Heart left ventricle (tissue), 13 donors: ENCODE measurements around the gene PIGL.

Experiments
- POLR2A ChIP-seq, 2 donors: fragments of 450-650 bp; IDR thresholded peaks; one replicate each; pipeline ENCODE4 v1.6.1; 2017; ENCODE audit warnings: antibody characterized with exemption in 2 of 2, mild to moderate bottlenecking in 2 of 2, moderate library complexity in 2 of 2
- TF ChIP-seq, protein P1 (sequence below), 12 donors: fragments of 200-600 bp; sonication (generic) in 4 of 12; IDR thresholded peaks; one replicate each; pipeline versions ENCODE4 v1.5.0 to v1.8.0; 2018 to 2022; ENCODE audit warnings: antibody characterized with exemption in 12 of 12, mild to moderate bottlenecking in 5 of 12
- donor health status: ischemic (EF 13 %, LVEDD 7.1; RV severe dilation, severe dysfunction).
- donor health status: DM: no; HTN: yes; CAD: no.
- donor health status: DM: no; HTN: no; CAD: no.
- donor health status: ischemic (EF 25% LVEDD 6.9; RV normal size, moderate dysfunction).
- donor health status: ischemic (EF 25% LVEDD 5.7; RV mildly dilated, moderate dysfunction).
- donor health status: ischemic (EF 35%, LVEDD 5.7; RV mildly dilated, moderate dysfunction).
- donor health status: nonischemic (EF 11% LVEDD 7.7; RV severe dilation, severe dysfunction).
- donor health status: DM: yes; HTN: yes; CAD: no.
- donor health status: PGD.
- donor health status: ischemic (EF 29% LVEDD 5.4; RV normal size, mild dysfunction).
- donor health status: nonischemic (EF 23%, LVEDD 6.1; RV moderate dilation, normal function).

DNA sequence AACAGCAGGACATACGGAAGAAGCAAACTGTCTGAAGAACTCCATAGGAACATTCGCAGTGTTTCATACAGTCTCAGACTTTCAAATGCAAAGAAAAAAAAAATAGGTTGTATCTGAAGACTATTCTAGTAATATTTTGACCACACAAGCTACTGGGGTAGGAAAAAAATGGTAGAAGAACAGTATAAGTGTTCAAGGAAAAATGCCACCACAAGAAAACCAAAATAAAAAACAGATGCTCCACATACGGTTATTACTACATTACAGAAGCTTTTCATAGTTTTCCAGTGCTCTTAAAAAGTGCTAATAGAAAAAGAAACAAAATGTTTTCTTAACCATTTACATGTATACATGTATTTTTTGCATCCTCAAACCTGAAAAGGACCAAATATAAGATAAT is 5.4 kb upstream of the PIGL start:
- TF ChIP-seq, protein P1, sequence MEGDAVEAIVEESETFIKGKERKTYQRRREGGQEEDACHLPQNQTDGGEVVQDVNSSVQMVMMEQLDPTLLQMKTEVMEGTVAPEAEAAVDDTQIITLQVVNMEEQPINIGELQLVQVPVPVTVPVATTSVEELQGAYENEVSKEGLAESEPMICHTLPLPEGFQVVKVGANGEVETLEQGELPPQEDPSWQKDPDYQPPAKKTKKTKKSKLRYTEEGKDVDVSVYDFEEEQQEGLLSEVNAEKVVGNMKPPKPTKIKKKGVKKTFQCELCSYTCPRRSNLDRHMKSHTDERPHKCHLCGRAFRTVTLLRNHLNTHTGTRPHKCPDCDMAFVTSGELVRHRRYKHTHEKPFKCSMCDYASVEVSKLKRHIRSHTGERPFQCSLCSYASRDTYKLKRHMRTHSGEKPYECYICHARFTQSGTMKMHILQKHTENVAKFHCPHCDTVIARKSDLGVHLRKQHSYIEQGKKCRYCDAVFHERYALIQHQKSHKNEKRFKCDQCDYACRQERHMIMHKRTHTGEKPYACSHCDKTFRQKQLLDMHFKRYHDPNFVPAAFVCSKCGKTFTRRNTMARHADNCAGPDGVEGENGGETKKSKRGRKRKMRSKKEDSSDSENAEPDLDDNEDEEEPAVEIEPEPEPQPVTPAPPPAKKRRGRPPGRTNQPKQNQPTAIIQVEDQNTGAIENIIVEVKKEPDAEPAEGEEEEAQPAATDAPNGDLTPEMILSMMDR (IDR thresholded peaks at IDR 0.05) = no peak
- TF ChIP-seq POLR2A (IDR thresholded peaks at IDR 0.05) = no peak
